HT-29 (cell line): Measurements from ENCODE around the gene ZNF780A. TPM values are rescaled to one million over a fixed set of nuclear protein-coding genes. Genes with fewer than 3 reads are reported as not detected.
A peak's percentile ranks its signal among the peaks of the same experiment; 100 is the strongest.
"Not testable (repeated sequence)": the region's sequence is repeated elsewhere in the genome, so short reads cannot be mapped to it uniquely, and the experiment has no call there.

Source experiments
- DNase-seq: peaks from one replicate; pipeline ENCODE4 v3.0.0-alpha.2; 2015; ENCODE audit warnings: low spot score
- total RNA-seq: library from RNA; depleted of rRNA; stranded (reverse); fragments of >200 nt; shearing (Covaris generic); gene quantifications from 2 replicates; pipeline ENCODE4 v1.2.3, GENCODE V29; 2014

Gene ZNF780A
- total RNA-seq, 1 experiment from 2014 or later = 9.3 TPM

DNA sequence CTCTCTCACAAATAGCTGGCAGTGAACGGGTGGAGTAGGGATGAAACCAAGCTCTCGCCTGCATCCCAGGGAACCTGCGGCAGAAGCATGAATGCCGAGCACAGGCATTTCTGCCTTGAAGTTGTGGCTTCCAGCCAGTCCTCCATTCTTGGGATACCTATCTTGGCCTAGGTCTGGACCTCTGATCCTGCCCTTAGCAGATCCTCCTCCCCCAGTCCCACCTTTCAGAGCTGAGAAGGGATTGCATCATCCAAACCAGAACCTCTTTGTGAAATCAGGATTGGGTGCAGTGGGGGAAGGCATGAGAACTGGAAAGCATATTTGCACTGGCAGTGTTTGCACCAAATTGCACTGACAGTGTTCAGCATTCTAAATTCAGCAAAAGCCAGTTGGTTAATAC, 5.8 kb downstream of the ZNF780A start:
- DNase-seq = no peak

DNA sequence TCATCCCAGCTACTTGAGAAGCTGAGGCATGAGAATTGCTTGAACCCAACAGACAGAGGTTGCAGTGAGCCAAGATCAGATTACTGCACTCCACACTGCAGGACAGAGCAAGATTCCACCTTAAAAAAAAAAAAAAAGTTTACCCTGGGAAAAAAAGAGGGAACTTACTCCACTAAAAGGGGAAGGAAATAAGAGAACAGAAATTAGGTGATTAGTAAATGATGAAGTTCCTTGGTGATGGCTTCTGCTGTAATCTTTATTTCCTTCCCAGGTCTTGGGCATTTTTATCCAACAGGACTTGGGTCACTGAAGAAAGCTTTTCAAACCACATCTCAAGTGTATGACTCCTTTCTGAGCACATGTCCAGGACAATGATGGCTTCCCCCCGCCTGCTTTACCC, 9.3 kb downstream of the ZNF780A start:
- DNase-seq = no peak

DNA sequence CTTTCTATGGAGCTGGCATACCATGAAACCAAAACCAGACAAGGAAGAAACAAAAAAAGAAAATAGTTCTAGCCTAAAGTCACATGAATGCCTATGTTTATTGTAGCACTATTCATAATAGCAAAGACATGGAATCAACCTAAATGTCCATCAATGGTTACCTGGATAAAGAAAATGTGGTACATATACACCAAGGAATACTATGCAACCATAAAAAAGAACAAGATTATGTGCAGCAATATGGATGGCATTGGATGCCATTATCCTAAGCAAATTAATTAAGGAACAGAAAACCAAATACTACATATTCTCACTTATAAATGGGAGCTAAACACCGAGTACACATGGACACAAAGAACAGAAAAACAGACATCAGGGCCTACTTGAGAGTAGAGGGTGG, 10.5 kb downstream of the ZNF780A start:
- DNase-seq = no peak

DNA sequence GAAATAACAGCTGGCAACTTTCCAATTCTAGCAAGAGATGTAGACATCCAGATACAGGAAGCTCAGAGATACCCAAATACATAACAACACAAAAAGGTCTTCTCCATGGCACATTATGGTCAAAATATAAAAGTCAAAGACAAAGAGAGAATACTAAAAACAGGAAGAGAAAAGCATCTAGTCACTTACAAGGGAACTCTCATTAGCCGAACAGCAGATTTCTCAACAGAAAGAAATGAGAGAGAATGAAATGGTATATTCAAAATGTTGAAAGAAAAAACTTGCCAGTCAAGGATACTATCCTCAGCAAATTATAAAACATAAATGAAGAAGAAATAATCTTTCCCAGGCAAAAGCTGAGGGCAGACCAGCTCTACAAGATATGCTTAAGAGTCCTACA, 12.4 kb downstream of the ZNF780A start:
- no peak for DNase-seq

DNA sequence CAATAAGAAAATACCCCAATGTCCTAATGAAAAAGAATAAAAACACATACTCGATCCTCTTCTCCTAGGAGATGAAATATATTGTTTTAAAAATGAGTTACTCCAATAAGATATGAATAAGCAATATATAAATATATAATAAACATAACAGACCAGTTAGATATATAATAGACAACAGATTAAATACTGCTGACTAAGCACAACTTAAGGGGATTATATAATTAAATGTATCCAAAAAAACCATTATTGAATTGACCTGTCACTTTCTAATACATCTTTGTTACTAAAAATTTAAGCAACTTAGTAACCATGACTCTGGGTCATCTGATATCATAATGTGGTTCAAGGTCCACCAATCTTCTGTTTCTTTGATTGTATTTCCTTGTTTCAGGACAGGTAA, 20.7 kb downstream of the ZNF780A start:
- no peak for DNase-seq

DNA sequence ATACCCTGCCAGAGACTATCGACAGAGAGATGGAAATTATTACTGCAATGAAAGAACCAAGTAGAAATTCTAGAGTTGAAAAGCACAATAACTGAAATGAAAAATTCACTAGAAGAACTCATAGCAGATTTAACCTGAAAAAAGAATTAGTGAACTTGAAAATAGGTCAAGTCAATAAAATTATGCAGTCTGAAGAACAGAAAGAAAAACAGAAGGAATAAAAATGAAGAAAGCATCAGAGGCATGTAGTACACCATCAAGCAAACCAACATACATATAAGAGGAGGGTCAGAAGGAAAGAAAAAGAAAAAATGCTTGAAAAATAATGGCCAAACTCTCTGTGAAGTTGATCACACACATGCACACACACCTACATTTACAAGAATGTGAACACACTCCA, 31.1 kb downstream of the ZNF780A start:
- no peak for DNase-seq

DNA sequence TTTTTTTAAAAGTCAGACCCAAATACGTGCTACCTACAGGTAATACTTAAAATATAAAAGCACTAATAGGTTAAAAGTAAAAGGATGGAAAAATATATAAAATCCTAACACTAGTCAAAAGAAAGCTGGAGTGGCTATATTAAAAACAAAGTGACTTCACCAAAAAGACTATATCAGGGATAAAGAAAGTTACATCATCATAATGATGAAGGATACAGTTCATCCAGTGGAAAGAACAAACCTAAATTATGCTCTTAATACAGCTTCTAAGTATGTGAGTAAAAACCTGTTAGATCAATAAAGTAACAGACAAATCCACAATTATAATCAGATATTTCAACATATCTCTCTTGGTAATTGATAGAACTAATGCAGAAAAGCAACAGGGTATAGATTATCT, 33.6 kb downstream of the ZNF780A start:
- no peak for DNase-seq

DNA sequence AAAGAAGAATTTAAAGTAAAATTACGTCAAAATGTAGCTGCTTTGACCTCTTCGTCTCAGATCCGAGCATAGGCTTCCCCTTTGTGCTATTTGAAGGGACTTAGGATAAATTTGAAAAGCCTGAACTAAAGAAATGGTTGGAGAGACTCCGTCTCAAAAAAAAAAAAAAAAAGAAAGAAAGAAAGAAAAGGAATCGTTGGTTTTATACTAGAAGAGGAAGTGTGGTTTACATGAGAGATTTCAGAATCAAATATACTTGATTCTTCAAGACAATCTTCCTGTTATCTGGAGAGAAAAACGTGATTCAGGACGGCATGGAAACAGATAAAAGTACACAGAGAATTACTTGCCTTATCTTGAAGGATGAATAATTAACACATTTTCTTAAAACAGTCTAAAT, 34.2 kb downstream of the ZNF780A start:
- no peak for DNase-seq

DNA sequence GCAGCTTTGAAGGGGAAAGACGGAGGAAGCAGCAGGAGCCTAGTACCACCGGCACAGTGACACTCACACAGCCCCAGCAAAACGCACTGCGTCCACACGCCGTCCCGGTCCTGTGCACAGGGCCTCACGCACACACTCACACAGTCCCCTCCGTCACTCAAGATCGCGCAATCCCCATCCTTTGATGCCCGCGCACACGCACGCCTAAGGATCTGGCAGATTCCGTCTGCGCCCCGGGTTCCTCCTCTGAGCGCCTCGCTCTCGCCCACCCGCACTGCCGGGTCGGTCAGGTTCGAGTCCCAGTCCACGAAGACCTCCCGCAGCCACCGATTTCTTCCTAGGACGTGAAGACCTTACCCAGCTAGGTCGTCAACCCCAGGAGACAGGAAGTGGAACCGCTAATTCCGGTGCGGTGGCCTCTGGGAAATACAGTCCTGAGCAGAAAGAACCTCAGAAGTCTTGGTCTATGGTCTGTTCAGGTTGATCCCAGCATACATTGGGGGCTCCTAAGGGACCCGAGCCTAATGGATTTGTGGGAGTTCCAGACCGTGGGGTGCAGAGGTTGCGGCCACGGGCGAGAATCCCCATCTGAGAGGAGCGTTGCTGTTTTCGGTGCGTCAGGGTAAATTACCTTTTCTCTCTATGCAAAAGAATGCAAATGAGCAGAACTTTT, 34.8 kb downstream of the ZNF780A start, which contains the start of gene ZNF780B:
Gene ZNF780B (minus strand): TSS at position 400 of the 673 bp plus-strand sequence. CDS start 5,899 bp downstream, outside the sequence.
- DNase-seq = peak; percentile 83

DNA sequence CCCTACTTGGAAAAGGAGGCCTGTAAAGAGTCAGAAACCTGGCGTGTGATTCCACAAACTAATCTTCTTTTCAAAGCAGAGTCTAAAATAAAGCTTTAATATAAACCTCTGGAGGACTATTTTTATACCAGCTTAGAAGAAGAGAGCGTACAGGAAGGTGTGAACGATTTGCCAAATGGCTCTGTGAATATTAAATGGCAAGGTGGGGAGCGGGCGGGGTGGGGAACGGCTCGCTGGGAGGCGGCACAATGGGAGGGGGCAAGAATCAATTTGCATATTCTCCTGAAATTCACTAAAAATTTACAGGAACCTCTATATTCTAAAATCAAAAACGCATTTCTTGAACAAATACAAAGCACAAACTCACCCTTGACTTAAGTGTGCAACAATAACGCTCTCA, 35.7 kb downstream of the ZNF780A start:
- no peak for DNase-seq

DNA sequence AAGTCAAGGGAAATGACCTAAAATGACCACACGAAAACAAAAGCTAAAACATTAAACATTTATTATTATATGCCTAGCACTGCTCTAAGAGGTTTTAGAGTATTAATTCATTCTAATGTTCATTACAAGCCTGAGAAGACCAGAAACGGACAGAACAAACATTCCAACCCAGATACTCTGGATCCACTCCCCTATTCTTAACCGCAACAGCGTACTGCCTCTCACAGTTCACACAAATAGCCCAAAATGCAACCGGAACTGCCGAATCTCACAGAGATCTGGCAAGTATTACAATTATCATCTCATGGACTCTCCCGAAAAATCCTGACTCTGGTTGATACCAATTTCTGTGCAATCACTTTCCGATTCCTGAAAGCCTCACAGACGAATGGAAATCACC, 36.1 kb downstream of the ZNF780A start:
- DNase-seq = no peak

DNA sequence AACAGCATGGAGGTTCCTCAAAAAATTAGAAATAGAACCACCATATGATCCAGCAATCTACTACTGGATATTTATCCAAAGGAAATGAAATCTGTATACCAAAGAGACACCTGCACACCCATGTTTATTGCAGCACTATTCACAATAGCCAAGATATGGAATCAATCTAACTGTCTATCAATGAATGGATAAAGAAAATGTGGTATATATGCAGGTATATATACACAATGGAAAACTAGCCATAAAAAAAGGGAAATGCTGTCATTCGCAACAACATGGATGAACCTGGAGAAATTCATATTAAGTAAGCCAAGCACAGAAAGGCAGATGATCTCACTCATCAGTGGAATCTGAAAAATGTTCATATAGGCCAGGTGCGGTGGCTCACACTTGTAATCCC, 37.3 kb downstream of the ZNF780A start:
- DNase-seq = no peak

DNA sequence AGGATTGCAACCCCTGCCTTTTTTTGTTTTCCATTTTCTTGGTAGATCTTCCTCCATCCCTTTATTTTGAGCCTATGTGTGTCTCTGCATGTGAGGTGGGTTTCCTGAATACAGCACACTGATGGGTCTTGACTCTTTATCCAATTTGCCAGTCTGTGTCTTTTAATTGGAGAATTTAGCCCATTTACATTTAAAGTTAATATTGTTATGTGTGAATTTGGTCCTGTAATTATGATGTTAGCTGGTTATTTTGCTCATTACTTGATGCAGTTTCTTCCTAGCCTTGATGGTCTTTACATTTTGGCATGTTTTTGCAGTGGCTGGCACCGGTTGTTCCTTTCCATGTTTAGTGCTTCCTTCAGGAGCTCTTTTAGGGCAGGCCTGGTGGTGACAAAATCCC, 49.0 kb downstream of the ZNF780A start:
- DNase-seq = not testable (repeated sequence)

DNA sequence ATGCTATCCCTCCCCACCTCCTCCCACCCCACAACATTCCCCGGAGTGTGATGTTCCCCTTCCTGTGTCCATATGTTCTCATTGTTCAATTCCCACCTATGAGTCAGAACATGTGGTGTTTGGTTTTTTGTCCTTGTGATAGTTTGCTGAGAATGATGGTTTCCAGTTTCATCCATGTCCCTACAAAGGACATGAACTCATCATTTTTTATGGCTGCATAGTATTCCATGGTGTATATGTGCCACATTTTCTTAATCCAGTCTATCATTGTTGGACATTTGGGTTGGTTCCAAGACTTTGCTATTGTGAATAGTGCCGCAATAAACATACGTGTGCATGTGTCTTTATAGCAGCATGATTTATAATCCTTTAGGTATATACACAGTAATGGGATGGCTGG, 52.7 kb downstream of the ZNF780A start:
- not testable (repeated sequence) for DNase-seq

DNA sequence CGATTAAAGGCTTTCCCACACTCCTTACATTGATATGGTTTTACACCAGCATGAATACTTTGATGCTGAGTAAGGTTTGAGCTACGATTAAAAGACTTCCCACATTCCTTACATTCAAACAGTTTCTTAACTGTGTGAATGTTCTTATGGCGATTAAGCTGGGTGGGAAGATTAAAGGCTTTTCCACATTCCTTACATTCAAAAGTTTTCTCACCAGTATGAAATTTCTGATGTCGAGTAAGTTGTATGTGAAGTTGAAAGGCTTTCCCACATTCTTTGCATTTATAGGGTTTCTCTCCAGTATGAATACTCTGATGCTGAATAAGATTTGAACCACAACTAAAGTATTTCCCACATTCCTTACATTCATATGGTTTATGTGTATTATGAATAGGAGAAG, 54.7 kb downstream of the ZNF780A start:
- no peak for DNase-seq

DNA sequence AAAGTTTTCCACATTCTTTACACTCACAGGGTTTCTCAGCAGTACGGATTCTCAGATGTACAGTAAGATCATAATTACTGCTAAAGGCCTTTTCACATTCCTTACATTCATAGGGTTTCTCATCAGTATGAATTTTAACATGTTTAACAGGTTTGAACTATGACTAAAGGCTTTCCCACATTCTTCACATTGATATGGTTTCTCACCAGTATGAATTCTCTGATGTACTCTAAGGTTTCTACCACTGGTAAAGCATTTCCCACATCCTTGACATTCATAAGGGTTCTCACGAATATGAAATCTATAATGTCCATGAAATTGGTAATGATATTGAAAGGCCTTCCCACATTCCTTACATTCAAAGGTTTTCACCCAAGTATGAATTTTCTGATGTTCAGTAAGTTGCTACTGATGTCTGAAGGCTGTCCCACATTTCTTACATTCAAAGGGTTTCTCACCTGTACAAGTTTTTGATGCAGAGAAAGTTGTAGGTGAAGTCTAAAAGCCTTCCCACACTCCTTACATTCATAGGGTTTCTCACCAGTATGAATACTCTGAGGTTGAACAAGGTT, 56.7 kb downstream of the ZNF780A start:
- no peak for DNase-seq

DNA sequence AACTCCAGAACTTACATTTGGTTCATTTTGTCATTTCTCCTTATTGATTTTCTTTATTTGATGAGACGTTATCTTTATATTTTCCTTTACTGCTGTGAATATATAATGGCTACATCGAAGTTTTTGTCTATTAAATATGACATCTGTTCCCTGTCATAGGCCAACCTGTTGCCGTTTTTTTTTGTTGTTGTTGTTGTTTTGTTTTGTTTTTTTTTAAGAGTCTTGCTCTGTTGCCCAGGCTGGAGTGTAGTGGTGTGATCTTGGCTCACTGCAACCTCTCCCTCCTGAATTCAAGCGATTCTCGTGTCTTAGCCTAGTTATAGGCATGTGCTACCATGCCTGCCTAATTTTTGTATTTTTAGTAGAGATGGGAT, 64.2 kb downstream of the ZNF780A start:
- no peak for DNase-seq

DNA sequence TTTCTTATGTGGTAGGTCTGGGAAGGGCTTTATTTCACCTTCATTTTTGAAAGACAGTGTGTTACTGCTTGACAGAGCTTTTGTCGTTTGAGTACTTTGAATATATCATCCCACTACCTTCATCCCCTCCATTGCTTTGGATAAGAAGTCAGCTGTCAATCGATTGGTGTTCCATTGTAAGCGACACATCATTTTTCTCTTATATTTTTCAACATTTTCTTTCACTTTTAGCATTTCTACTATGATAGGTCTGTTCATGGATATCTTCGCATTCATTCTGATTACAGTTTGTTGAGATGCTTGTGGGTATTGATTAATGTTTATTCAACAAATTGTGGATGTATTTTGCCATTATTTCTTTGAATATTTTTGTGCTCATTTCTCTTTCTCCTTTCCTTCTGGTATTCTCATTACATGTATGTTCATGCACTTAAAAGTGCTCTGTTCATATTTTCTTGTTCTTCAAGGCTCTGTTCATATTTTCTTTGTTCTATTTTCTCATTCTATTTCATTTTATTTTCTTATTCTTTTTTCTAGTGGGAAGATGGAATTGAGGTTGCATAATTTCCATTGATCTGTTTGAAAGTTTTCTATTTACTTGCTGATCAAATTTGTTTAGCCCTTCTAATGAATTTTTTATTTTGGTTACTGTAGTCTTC, 64.7 kb downstream of the ZNF780A start:
- DNase-seq = no peak

DNA sequence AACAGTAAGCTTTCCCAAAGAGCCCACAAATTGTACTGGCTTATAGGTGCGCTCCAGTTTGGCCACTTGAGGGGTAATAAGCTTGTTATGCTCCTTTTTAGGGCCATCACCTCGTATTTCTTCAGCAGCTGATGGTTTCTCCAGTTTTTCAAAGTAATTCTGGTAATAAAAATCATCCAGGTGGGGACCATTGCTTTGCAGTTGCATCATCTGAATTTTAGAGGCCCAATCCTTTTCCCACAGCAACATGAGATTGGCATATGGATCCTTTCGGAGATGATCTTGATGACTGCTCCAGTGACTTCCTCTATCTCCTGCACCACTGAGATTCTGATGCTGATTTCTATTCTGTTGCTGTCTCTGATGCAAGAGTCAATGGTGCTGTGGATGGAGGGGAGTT, 66.8 kb downstream of the ZNF780A start:
- no peak for DNase-seq
